Heart right ventricle (tissue), 16 donors: ENCODE data around the gene FTSJ1. TPM values are rescaled to one million over a fixed set of nuclear protein-coding genes. Genes with fewer than 3 reads are reported as not detected.
"Not testable (repeated sequence)": the region's sequence is repeated elsewhere in the genome, so short reads cannot be mapped to it uniquely, and the experiment has no call there.

Experiments
- ATAC-seq, 8 donors: fragments of 200-7000 bp; cut with Tn5 transposase; one replicate each; pipeline ENCODE4 v1.9.1; 2020; ENCODE audit warnings: mild to moderate bottlenecking in 8 of 8, moderate library complexity in 8 of 8, moderate number of reproducible peaks in 1 of 8
- DNase-seq, 2 donors: peaks; one replicate each; pipeline ENCODE4 v3.0.0-alpha.2; 2020
- H3K27ac ChIP-seq, 10 donors: fragments of 200-600 bp; sonication (generic) in 2 of 10; one replicate each; pipeline versions ENCODE4 v1.5.0 to v1.8.0; 2020 to 2022; ENCODE audit warnings: mild to moderate bottlenecking in 3 of 10
- H3K27me3 ChIP-seq, 7 donors: fragments of 200-600 bp; one replicate each; pipeline ENCODE4 v1.8.0; 2021 to 2022; ENCODE audit warnings: mild to moderate bottlenecking in 2 of 7
- H3K36me3 ChIP-seq, 9 donors: fragments of 200-600 bp; sonication (generic) in 1 of 9; one replicate each; pipeline versions ENCODE4 v1.5.0 to v1.8.0; 2020 to 2022; ENCODE audit warnings: mild to moderate bottlenecking in 2 of 9
- H3K4me1 ChIP-seq, 9 donors: fragments of 200-600 bp; sonication (generic) in 1 of 9; one replicate each; pipeline versions ENCODE4 v1.5.0 to v1.8.0; 2020 to 2022; ENCODE audit warnings: mild to moderate bottlenecking in 4 of 9
- H3K4me3 ChIP-seq, 10 donors: fragments of 200-600 bp; sonication (generic) in 2 of 10; one replicate each; pipeline versions ENCODE4 v1.5.0 to v1.8.0; 2020 to 2022; ENCODE audit warnings: mild to moderate bottlenecking in 7 of 10, moderate library complexity in 2 of 10
- H3K9me3 ChIP-seq, 11 donors: fragments of 200-600 bp in 10 of 11; sonication (generic) in 2 of 11; one replicate each; pipeline versions ENCODE4 v1.5.0 to v1.8.0; 2013 to 2022; ENCODE audit warnings: mild to moderate bottlenecking in 2 of 11, control low read depth in 1 of 11, moderate library complexity in 1 of 11
- WGBS, 2 donors: extraction: QIAGEN DNeasy Blood & Tissue Kit; methylation state at CpG; one replicate each; pipeline ENCODE4 v1.1.7; 2013; ENCODE audit warnings: inconsistent platforms in 1 of 2; 5-methylcytosine and 5-hydroxymethylcytosine counted together
- intact Hi-C, 10 donors: fragments of 100-400 bp; cut with DNase I; formaldehyde crosslinking; loops; one replicate each; pipeline versions ENCODE4 v1.11.1 to v1.14.2; 2022
- long read RNA-seq, 3 donors: library from polyadenylated mRNA; unstranded; transcript quantifications; one replicate each; pipeline ENCODE4 v2.0.0, GENCODE V29; 2020 to 2021
- polyA plus RNA-seq, 2 donors: library from polyadenylated mRNA; stranded (reverse); fragments of 200-250 nt; gene quantifications; one replicate each; pipeline ENCODE4 v1.2.3, GENCODE V29; 2013
- total RNA-seq, 10 donors: library from RNA; stranded (reverse); fragmentation: NEBNext Ultra II Directional in 3 of 10; extraction: Animal tissue kit (Norgen Biotek cat#: 25700) in 3 of 10; gene quantifications; one replicate each; pipeline versions ENCODE4 v1.2.1 to v1.2.4, GENCODE V29; 2021 to 2023
- TF ChIP-seq, protein P1 (sequence below), 9 donors: fragments of 200-600 bp; sonication (generic) in 2 of 9; IDR thresholded peaks; one replicate each; pipeline versions ENCODE4 v1.5.0 to v1.8.0; 2021 to 2022; ENCODE audit warnings: antibody characterized with exemption in 9 of 9, mild to moderate bottlenecking in 5 of 9, moderate library complexity in 1 of 9
- donor health status: Arrhythmogenic right ventricular cardiomyopathy.
- donor health status: ischemic (EF 13 %, LVEDD 7.1; RV severe dilation, severe dysfunction).
- donor health status: healthy with polysubstance abuse.
- donor health status: DM: no; HTN: yes; CAD: no.
- donor health status: DM: no; HTN: no; CAD: no.
- donor health status: ischemic (EF 25% LVEDD 6.9; RV normal size, moderate dysfunction).
- donor health status: ischemic (EF 25% LVEDD 5.7; RV mildly dilated, moderate dysfunction).
- donor health status: healthy.
- donor health status: DM: yes; HTN: yes; CAD: no.
- donor health status: Ischemic cardiomyopathy.
- donor health status: ischemic (EF 35%, LVEDD 5.7; RV mildly dilated, moderate dysfunction).
- donor health status: nonischemic (EF 11% LVEDD 7.7; RV severe dilation, severe dysfunction).
- donor health status: DM: yes; HTN: yes; CAD: no.
- donor health status: PGD.
- donor health status: ischemic (EF 29% LVEDD 5.4; RV normal size, mild dysfunction).
- donor health status: nonischemic (EF 23%, LVEDD 6.1; RV moderate dilation, normal function).

FTSJ1 gene, protein sequence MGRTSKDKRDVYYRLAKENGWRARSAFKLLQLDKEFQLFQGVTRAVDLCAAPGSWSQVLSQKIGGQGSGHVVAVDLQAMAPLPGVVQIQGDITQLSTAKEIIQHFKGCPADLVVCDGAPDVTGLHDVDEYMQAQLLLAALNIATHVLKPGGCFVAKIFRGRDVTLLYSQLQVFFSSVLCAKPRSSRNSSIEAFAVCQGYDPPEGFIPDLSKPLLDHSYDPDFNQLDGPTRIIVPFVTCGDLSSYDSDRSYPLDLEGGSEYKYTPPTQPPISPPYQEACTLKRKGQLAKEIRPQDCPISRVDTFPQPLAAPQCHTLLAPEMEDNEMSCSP
- total RNA-seq: 10 to 100 TPM; 11.6 to 22.8 (median 12.9) TPM
- polyA plus RNA-seq: 10 to 100 TPM; 25.2 to 46.1 TPM
- long read RNA-seq, donor 1, transcript FTSJ1-202 (13 exons, 1,892 nt): major isoform, 5 of 12 reads
- long read RNA-seq, donor 1, partial matches to known transcripts: 3 of 12 reads
- long read RNA-seq, donor 1, other reads (novel, unspliced or antisense): 4 of 12 reads
- long read RNA-seq, donor 2, transcript FTSJ1-202 (13 exons, 1,892 nt): major isoform, 5 of 11 reads
- long read RNA-seq, donor 2, partial matches to known transcripts: 2 of 11 reads
- long read RNA-seq, donor 2, other reads (novel, unspliced or antisense): 4 of 11 reads
- long read RNA-seq, donor 3, transcript FTSJ1-202 (13 exons, 1,892 nt): major isoform, 23 of 59 reads
- long read RNA-seq, donor 3, partial matches to known transcripts: 12 of 59 reads
- long read RNA-seq, donor 3, other reads (novel, unspliced or antisense): 23 of 59 reads

DNA sequence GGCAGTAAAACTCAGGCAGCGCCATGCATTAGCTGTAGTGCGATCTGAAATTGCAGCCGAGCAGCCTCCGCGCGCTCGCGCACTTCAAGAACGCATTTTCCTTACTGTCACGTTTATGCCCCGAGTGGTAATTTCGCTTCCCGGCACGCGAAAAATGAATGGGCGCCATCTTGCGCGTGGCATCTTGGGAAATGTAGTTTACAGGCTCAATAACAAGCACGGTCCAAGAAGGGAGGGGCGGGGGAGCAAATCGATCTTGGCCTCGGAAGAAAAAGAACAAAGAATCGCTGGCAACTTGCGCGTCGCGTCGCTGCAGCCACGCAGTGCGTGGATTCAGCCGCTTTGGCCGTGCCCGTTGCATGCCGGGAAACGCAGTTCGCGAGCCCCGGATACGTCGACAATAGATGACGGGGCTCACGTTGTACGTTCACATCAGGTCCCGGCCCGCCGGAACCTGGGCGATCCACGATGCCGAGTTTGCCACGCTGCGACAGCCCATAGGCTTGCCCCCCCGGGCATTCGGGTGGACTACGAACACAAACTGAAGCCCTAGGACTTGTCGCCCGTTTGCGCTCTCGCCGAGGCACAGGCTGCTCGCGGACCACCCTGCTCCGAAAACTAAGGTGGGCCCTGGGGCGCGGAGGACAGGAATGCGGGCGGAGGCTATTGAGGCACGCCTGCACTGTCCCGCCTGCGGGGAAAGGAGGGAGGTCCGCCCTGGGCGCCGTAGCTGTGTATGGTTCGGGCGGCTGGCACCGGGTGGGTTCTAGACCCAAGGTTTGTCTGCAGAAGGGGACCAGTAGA lies at the start of gene FTSJ1:
Gene FTSJ1 (plus strand): TSS at position 426 of the 804 bp plus-strand sequence. CDS start 1,849 bp downstream, outside the sequence.
- H3K9me3 ChIP-seq: no peaks in the 10 kb centered on the region
- TF ChIP-seq, protein P1, sequence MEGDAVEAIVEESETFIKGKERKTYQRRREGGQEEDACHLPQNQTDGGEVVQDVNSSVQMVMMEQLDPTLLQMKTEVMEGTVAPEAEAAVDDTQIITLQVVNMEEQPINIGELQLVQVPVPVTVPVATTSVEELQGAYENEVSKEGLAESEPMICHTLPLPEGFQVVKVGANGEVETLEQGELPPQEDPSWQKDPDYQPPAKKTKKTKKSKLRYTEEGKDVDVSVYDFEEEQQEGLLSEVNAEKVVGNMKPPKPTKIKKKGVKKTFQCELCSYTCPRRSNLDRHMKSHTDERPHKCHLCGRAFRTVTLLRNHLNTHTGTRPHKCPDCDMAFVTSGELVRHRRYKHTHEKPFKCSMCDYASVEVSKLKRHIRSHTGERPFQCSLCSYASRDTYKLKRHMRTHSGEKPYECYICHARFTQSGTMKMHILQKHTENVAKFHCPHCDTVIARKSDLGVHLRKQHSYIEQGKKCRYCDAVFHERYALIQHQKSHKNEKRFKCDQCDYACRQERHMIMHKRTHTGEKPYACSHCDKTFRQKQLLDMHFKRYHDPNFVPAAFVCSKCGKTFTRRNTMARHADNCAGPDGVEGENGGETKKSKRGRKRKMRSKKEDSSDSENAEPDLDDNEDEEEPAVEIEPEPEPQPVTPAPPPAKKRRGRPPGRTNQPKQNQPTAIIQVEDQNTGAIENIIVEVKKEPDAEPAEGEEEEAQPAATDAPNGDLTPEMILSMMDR (IDR thresholded peaks at IDR 0.05): no peak
- H3K27ac ChIP-seq: peak within 1 kb of the TSS in 9 of 10 donors; percentile 74 to 90 (median 82)
- H3K27me3 ChIP-seq: no peaks in the 10 kb centered on the region
- intact Hi-C loops: no loop called here
- peak within 1 kb of the TSS; percentile 28 to 86 (median 72) for H3K4me3 ChIP-seq
- ATAC-seq (peak; percentile 95 to 98 (median 97)), DNase-seq (peak; percentile 85 to 89)
- peaks cover 0 to 15% (median 0%) of the 10 kb centered on the region in 9 donors for H3K4me1 ChIP-seq
- 0 to 1% methylated on average over 66 to 75 of the region's 75 CpGs for WGBS, 2 donors
- peaks cover 0 to 9% (median 0%) of the 10 kb centered on the region in 9 donors for H3K36me3 ChIP-seq

DNA sequence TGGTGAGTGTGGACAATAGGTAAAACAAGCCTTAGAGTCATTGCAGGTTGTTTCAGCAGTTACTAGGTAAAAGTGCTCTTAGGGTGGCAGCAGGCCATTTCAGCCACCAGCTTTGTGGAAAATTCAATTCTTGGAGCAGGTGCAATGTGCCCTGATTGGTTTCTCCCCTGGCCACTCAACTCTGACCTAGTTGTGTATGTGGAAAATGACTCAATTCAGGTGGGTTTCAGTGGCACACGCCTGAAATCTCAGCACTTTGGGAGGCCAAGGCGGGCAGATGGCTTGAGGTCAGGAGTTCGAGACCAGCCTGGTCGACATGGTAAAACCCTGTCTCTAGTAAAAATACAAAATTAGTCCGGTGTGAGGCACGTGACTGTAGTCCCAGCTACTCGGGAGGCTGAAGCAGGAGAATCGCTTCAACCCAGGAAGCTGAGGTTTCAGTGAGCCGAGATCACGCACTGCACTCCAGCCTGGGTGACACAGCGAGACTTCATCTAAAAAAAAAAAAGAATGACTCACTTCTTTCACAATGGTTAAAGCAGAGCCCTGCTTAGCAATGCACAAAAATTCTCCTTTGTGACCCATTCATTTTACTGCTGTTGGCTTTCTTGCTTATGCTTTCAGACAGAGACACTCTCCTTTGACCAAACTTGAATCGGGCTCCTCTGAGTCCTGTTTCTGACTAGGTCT lies 48.8 kb upstream of the FTSJ1 start:
- ATAC-seq, H3K27ac ChIP-seq, H3K9me3 ChIP-seq, H3K4me3 ChIP-seq, H3K4me1 ChIP-seq, intact Hi-C loops, H3K36me3 ChIP-seq, DNase-seq, H3K27me3 ChIP-seq: not testable (repeated sequence)
- WGBS, 2 donors: no CpG with 5 or more reads among the region's 12 CpGs

DNA sequence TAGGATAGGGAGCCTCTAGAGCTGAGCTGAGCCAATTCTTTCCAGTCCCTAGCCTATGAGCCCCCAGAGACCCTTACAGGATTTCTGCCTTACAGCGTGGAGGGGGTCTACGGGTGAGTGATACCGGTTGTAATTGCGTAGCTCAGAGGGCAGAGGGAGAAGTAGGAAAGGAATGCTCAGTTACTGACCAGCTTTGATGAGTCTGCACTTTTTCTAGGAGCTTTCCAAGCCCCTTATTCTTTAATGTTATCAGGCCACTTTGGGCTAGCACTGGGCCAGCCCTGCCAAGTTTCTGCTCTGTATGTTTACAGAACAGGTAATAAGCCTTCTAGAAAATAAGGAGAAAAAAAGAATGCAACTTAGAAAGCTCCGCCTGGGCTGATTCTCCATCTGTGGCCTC lies 46.4 kb upstream of the FTSJ1 start:
- ATAC-seq, H3K27ac ChIP-seq, intact Hi-C loops, H3K36me3 ChIP-seq, H3K4me1 ChIP-seq, H3K9me3 ChIP-seq, DNase-seq, H3K4me3 ChIP-seq: not testable (repeated sequence)
- H3K27me3 ChIP-seq: peaks cover 0 to 13% (median 0%) of the 10 kb centered on the region in 7 donors
- WGBS, 2 donors: 52 to 55% methylated on average over 5 of the region's 5 CpGs

DNA sequence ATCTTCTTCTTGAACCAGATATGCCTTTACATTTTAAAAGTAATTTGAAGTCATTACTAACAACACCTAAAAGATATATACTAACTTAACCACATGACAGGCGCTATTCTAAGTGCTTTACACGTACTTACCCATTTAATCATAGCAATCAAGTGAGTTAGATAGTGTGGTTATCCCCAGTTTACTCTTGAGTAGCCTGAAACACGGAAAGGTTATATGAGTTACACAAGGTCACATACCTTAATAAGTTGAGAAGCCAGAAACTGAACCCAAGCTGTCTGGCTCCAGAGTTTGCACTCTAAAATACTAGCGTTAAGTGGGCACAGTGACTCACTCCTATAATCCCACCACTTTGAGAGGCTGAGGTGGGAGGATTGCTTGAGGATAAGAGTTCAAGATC lies 45.8 kb upstream of the FTSJ1 start:
- ATAC-seq, H3K36me3 ChIP-seq, intact Hi-C loops, H3K27ac ChIP-seq, H3K4me1 ChIP-seq, H3K4me3 ChIP-seq, H3K9me3 ChIP-seq, DNase-seq: not testable (repeated sequence)
- 65 to 67% methylated on average over 4 of the region's 4 CpGs for WGBS, 2 donors
- peaks cover 0 to 13% (median 0%) of the 10 kb centered on the region in 7 donors for H3K27me3 ChIP-seq

DNA sequence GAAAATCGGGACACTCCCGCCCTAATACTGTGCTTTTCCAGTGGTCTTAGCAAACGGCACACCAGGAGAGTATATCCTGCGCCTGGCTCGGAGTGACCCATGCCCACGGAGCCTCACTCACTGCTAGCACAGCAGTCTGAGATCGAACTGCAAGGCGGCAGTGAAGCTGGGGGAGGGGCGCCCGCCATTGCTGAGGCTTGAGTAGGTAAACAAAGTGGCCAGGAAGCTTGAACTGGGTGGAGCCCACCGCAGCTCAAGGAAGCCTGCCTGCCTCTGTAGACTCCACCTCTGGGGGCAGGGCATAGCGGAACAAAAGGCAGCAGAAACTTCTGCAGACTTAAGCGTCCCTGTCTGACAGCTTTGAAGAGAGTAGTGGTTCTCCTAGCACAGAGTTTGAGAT lies 42.3 kb upstream of the FTSJ1 start:
- intact Hi-C loops, H3K4me1 ChIP-seq, ATAC-seq, H3K27ac ChIP-seq, H3K9me3 ChIP-seq, H3K4me3 ChIP-seq, H3K36me3 ChIP-seq, DNase-seq: not testable (repeated sequence)
- WGBS, 2 donors: 85 to 87% methylated on average over 13 of the region's 13 CpGs
- peaks cover 0 to 13% (median 0%) of the 10 kb centered on the region in 7 donors for H3K27me3 ChIP-seq

DNA sequence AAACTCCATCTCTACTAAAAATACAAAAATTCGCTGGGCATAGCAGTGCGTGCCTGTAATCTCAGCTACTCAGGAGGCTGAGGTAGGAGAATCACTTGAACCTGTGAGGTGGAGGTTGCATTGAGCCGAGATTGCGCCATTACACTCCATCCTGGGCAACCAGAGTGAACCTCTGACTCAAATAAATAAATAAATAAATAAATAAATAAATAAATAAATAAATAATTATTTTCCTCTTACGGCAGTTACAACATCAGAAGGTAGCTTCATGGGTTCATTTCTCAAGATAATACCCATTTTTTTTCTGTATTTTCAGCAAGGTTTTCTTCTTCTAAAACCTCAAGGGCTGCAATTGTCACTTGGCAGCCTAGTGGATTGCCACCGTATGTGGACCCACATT lies 28.8 kb upstream of the FTSJ1 start:
- 93 to 94% methylated on average over 6 of the region's 6 CpGs for WGBS, 2 donors
- H3K4me1 ChIP-seq, H3K9me3 ChIP-seq, H3K27ac ChIP-seq, DNase-seq, ATAC-seq, H3K4me3 ChIP-seq, H3K36me3 ChIP-seq, intact Hi-C loops: not testable (repeated sequence)
- peaks cover 0 to 25% (median 0%) of the 10 kb centered on the region in 7 donors for H3K27me3 ChIP-seq
